BE2C (cell line): ENCODE measurements around the gene RNF182.

Source experiments
- DNase-seq: peaks from one replicate; pipeline ENCODE4 v3.0.0-alpha.2; 2020
- H3K27me3 ChIP-seq: fragments of 250-450 bp; sonication (Bioruptor Pico); 2 replicates; pipeline ENCODE4 v1.5.1; 2020; ENCODE audit warnings: mild to moderate bottlenecking
- H3K36me3 ChIP-seq: fragments of 250-450 bp; sonication (Bioruptor Pico); 2 replicates; pipeline ENCODE4 v1.5.1; 2020; ENCODE audit warnings: mild to moderate bottlenecking
- H3K4me1 ChIP-seq: fragments of 250-450 bp; sonication (Bioruptor Pico); 2 replicates; pipeline ENCODE4 v1.5.1; 2020
- H3K4me3 ChIP-seq: 2 replicates; pipeline ENCODE4 v1.5.1; 2011; ENCODE audit warnings: low read depth, low read length
- H3K9me3 ChIP-seq: fragments of 250-450 bp; sonication (Bioruptor Pico); 2 replicates; pipeline ENCODE4 v1.5.1; 2020
- CTCF ChIP-seq: IDR thresholded peaks from 2 replicates; pipeline ENCODE4 v1.5.1; 2012; ENCODE audit warnings: mild to moderate bottlenecking, low read depth, low read length

RNF182 gene

GRCh38 chr6:13885601-13886000, 39.2 kb upstream of the RNF182 start:
- H3K9me3 ChIP-seq: no peaks in the 10 kb centered on the region
- H3K36me3 ChIP-seq: no peaks in the 10 kb centered on the region
- TF ChIP-seq CTCF: no peak
- no peaks in the 10 kb centered on the region for H3K27me3 ChIP-seq
- no peaks in the 10 kb centered on the region for H3K4me1 ChIP-seq
- DNase-seq: no peak
- H3K4me3 ChIP-seq: no peak overlapping the region

GRCh38 chr6:13886949-13887348, 37.8 kb upstream of the RNF182 start:
- DNase-seq: no peak
- TF ChIP-seq CTCF: no peak
- H3K9me3 ChIP-seq: no peaks in the 10 kb centered on the region
- H3K36me3 ChIP-seq: no peaks in the 10 kb centered on the region
- H3K4me3 ChIP-seq: no peak overlapping the region
- H3K27me3 ChIP-seq: no peaks in the 10 kb centered on the region
- H3K4me1 ChIP-seq: no peaks in the 10 kb centered on the region

GRCh38 chr6:13892017-13892645, 32.6 kb upstream of the RNF182 start:
- Histone ChIP-seq H3K4me1 (no peaks in the 10 kb centered on the region), H3K4me3 (no peak overlapping the region), H3K9me3 (no peaks in the 10 kb centered on the region), H3K36me3 (no peaks in the 10 kb centered on the region), H3K27me3 (no peaks in the 10 kb centered on the region)
- no peak for DNase-seq
- TF ChIP-seq CTCF: no peak

GRCh38 chr6:13902922-13903321, 21.8 kb upstream of the RNF182 start:
- H3K36me3 ChIP-seq: no peaks in the 10 kb centered on the region
- no peaks in the 10 kb centered on the region for H3K4me1 ChIP-seq
- H3K4me3 ChIP-seq: no peak overlapping the region
- no peak for TF ChIP-seq CTCF
- H3K9me3 ChIP-seq: no peaks in the 10 kb centered on the region
- H3K27me3 ChIP-seq: no peaks in the 10 kb centered on the region
- no peak for DNase-seq

- DNase-seq: no peak
- TF ChIP-seq CTCF: no peak
- Histone ChIP-seq H3K4me1 (no peaks in the 10 kb centered on the region), H3K27me3 (no peaks in the 10 kb centered on the region), H3K36me3 (no peaks in the 10 kb centered on the region), H3K4me3 (no peak overlapping the region), H3K9me3 (no peaks in the 10 kb centered on the region)
These were observed 21.4 kb upstream of the RNF182 start for GRCh38 chr6:13903364-13903763.

GRCh38 chr6:13907001-13907350, 17.8 kb upstream of the RNF182 start:
- Histone ChIP-seq H3K4me3 (no peak overlapping the region), H3K36me3 (no peaks in the 10 kb centered on the region), H3K9me3 (no peaks in the 10 kb centered on the region), H3K4me1 (no peaks in the 10 kb centered on the region; the same call in 1 of the 2 replicates), H3K27me3 (no peaks in the 10 kb centered on the region)
- TF ChIP-seq CTCF: no peak
- no peak for DNase-seq
